ENCODE measurements around the gene SLC38A1. TPM values are rescaled to one million over a fixed set of nuclear protein-coding genes. Genes with fewer than 3 reads are reported as not detected.

SLC38A1 gene
- total RNA-seq, 1 donor from 2014 or later, result 161 TPM

DNA sequence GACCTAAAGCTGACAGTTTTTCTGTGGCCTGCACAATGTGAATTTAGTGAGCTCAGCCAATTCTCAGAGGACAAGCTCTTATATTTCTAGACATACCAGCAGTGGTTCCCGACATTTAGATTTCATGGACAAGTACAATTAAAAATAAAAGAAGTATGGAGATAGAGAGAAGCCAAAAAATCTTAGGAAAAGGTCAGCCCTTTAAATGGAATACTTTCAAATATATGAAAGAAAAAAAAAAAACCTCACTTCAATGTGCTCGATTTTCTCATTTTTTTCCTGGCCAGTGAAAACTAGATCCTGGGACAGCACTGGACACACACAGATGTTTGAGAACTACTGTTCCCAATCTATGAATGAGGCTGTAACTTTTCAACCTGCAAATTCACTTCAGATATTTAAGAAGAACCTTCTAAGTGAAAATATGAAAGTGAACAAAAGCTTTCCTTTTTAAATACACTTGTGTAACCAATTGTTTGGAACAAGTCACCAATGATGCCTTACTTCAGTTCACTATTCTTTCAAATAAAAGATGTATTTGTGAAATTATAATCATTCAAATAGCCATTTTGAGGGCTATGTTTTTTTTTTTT is 109.4 kb downstream of the SLC38A1 start:
- ATAC-seq, result no peak

DNA sequence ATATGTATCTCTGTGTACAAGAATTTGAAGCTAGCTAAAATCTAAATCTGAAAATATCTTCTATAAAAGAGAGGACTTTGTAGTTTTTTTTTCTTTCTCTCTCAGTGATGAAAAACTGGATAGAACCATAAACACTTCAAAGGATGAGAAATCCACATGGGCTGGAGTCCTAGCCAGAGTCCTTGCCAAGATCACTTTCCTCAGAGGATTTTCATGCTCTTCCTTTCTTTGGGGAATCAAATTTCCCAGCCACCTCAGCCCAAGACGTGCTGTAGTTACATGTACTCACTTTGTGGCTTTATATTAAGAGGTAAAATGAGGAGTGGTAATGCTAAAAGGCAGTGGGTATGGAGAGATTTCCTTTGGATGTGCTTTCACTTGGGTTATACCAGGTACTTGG is 110.3 kb downstream of the SLC38A1 start:
- no peak for DNase-seq
- intact Hi-C loops (cut with micrococcal nuclease), result loop anchor here (10.0 kb wide), 1 partner anchor 146 kb away; no protein-coding TSS in a partner anchor

More for the DNA sequence above, 109.4 kb downstream of the SLC38A1 start:
- no peak for DNase-seq
- intact Hi-C loops (cut with micrococcal nuclease), result loop anchor here (10.0 kb wide), 1 partner anchor 145 kb away; no protein-coding TSS in a partner anchor

DNA sequence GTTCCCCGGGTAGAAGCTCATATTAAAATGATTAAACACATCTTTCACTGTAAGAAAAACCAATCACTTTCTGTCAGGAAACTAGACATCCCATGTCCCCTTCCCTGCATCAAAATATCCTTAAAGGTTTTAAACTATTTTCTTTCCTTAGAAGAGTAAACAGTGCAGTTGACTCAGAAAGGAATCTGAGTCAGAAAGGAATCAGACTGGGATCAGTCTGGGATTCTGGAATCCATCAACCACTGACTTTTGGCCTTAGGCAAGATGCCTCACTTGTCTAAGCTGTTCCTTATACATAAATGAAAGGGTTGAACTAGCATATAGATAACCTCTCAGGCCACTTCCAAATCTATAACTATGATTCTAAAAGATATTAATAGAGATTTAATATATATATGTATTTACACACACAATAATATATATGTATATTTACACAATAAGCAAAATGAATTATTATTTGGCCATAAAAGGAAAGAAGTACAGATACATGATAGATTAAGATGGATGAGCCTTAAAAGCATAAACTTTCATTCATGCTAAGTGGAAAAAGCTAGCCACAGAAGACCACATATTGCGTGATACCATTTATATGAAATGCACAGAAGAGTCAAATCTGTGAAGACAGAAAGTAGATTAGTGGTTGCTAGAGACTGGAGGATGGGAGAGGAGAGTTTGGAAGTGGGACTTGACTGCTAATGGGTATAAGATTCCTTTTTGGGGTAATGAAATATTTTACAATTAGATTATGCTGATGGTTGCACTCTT is 114.4 kb downstream of the SLC38A1 start:
- intact Hi-C loops (cut with micrococcal nuclease), result loop anchor here (10.0 kb wide), 1 partner anchor 150 kb away; no protein-coding TSS in a partner anchor
- DNase-seq (no peak), ATAC-seq (no peak)

More for the DNA sequence above, 110.3 kb downstream of the SLC38A1 start:
- ATAC-seq, result peak; percentile 13

DNA sequence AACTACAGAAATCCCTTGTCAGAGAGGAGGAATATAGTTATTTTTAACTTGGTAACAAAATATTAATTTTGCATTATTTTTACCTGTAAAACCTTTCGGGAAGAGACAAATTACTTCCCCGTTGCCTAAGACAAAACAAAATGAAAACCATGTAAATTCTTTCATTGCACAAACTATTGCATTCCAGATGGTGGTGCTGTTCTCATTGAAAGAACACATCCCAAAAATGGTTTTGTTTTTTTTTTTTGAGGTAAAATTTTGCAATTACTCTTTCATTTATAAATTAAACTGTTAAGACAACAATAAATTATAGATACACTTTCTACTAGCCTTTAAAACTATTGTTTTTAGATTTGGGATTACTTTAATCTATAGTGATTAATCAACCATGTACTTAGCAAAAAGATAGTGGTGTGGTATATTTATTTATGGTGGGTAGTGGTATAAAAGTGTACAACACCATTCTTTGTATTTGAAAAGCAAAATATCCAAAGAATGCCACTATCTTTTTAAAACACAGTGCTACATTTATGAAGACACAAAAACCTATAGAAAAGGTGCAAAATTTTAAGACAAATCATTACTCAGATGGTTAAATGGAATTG is 115.5 kb downstream of the SLC38A1 start:
- intact Hi-C loops (cut with micrococcal nuclease), result loop anchor here (10.0 kb wide), 1 partner anchor 151 kb away; no protein-coding TSS in a partner anchor
- no peak for ATAC-seq

DNA sequence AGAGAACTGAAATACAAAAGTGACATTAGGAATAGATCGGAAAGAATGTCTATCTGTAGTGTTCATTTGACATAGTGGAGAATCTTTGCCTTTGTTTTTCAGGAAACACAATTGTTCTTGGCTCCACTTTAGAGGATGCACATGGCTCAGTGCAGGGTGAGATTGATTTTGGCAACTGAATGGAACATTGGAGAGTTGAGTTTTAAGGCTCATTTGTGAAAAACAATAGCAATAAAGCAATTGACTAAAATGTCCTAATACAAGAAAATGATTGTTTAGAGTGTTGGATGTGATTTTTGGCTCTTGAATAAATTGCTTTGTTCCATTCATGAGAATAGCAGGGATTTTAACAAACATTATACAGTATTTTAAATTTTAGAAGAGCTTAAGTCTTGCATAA is 116.4 kb downstream of the SLC38A1 start:
- DNase-seq (no peak), ATAC-seq (no peak)
- intact Hi-C loops (cut with micrococcal nuclease), result loop anchor here (10.0 kb wide), 1 partner anchor 152 kb away; no protein-coding TSS in a partner anchor

More for the DNA sequence above, 115.5 kb downstream of the SLC38A1 start:
- DNase-seq, result no peak

DNA sequence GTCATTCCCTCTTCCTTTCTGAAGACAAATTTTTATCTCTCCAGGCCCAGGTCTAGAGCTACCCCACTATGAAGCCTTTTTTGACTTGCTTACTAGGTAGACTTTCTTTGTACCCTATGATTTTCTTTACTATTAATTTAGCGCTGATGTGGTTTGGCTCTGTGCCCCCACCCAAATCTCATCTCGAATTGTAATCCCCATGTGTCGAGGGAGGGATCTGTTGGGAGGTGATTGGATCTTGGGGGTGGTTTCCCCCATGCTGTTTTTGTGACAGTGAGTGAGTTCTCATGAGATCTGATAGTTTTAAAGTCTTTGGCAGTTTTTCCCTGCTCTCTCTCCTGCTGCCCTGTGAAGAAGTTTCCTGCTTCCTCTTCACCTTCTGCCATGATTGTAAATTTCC is 118.1 kb downstream of the SLC38A1 start:
- no peak for ATAC-seq
- DNase-seq, result no peak
- intact Hi-C loops (cut with micrococcal nuclease), result loop anchor here (10.0 kb wide), 1 partner anchor 154 kb away; no protein-coding TSS in a partner anchor

DNA sequence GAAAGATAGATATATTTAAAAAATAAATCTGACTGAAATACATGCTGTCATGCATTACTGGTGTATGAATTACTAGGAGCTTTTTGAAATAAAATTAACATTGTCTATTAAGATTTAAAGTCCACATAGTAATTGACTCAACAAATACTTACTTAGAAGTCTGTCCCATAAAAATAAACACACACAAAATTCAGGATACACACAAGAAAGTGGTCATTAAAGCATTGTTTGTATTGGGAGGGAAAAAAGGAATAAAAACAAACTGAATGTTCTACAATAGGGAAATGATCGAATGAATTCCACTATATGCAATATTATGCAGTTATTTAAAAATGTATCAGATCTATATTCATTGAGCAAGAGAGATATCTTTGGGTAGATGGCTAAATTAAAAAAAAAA is 118.9 kb downstream of the SLC38A1 start:
- intact Hi-C loops (cut with micrococcal nuclease), result loop anchor here (10.0 kb wide), 1 partner anchor 155 kb away; no protein-coding TSS in a partner anchor
- DNase-seq, result no peak
- no peak for ATAC-seq

DNA sequence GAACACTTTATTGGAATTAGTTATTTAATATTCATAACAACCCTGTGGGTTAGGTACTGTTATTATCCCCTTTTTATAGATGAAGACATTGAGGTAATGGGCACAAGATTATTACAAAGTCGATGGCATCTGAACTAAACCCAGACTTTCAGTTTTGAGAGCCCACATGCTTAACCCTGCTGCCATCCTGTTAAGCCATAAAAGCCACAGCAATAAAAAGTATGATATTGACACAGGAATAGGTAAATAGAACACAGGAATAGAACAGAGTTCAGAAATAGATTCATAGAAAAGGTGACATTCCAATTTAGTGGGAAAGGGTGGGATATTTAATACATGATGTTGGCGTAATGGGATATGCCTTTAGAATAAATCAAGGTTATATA is 119.8 kb downstream of the SLC38A1 start:
- DNase-seq, result no peak
- no peak for ATAC-seq
- intact Hi-C loops (cut with micrococcal nuclease), result no loop called here

DNA sequence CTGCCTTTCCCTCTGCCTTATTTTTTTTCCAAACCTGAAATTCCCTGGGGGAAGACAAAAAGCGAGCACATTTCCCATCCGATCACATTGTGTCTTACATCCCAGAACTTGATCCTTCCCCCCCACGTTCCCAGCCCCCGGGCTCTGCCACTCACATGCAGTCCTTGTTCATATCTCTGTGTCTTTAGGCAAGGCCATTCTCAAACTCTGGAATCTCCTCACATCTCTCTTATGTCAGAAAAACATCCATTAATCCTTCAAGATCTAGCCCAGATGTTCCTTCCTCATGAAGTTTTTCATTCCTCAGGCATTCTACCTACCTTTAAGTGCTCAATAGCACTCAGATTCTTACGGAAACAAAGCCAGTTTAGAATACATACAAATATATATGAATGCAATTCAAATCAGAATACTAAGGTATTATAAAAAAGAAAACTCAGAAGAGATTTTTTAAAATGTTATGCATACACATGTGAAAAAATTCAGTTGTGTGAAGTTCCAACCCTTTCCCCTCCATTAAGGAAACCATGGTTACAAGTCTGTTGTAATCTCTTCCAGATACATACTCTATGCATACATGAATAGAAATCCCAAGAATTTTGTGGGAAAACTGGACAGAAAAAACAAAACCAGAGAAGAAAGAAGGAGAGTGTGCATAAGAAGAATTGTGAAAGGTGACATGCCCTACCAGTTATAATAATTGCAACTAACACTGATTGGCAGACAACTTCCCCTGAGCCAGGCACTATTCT is 120.3 kb downstream of the SLC38A1 start:
- ATAC-seq (no peak), DNase-seq (no peak)
- intact Hi-C loops (cut with micrococcal nuclease), result no loop called here

DNA sequence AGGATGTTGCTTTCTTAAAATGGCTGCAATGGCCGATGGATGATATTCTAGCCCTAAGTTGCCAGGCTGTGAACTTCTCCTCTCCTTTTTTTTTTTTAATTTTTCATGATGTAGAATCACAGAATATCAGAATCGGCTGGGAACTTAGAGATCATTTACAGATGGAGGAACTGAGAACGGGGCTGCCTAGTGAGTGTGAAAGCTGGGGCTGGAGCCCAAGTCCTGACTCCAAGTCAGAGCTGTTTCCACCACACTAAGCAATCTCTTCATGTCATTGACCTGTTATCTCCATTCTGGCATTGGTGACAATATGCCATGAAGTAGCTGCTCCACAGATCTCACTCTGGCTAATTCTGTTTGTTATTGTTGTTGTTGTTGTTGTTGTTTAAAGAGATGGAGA is 121.7 kb downstream of the SLC38A1 start:
- intact Hi-C loops (cut with micrococcal nuclease), result no loop called here
- DNase-seq, result no peak
- ATAC-seq, result no peak

DNA sequence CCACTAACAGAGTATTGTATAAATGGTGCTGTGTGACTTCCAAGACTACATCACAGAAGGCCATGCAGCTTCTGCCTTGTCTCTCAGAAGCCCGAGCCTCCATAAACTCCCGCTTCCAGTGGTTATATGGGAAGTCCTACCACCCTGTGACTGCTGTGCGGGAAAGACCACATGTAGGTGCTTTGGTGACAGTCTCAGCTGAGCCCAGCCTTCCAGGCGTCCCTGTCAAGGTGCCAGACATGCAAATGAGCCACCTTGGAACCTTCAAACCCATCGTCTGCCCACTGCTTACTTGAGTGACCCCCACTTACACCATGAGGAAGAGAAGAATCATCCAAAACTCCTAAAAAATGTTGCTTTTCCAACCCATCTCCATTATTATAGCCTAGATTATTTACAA is 123.0 kb downstream of the SLC38A1 start:
- no peak for ATAC-seq
- no peak for DNase-seq
- intact Hi-C loops (cut with micrococcal nuclease), result no loop called here

DNA sequence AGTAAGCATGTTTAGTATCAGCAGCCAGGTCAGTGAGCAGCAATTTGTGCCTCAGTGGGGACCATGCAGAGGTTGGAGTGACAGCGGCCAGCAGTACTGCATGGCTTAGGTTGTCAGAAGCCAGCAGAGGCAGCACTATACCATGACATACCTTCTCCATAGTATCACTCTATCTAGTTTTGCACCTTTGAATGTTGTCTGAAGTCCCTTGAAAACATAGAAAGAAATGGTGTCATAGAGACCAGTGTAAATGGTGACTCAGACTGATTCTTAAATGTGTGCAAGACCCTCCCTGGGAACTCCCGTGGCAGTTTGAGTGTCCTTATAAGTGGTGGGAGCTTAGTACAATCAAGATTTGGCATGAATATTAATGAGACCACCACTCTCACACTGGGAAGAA is 124.4 kb downstream of the SLC38A1 start:
- intact Hi-C loops (cut with micrococcal nuclease), result loop anchor here (5.0 kb wide), 1 partner anchor 623 kb away; no protein-coding TSS in a partner anchor
- no peak for ATAC-seq
- DNase-seq, result no peak

DNA sequence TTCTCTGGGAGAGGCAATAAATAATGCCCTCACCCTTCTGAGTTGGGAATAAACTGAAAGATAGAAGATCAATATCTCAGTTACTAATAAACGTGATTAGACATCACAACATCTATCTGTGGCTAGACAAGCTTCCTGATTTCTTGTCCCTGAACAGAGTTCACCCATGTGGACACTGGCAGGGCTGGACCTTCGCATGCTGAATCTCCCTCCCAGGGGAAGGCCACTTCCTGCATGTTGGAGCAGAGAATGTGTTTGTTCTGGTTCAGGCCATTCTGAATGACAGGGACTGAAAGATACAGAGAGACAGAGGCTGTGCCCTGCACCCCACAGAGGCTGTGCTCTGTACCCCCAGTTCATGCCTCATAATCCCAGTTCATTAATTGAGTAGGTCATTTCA is 132.6 kb downstream of the SLC38A1 start:
- intact Hi-C loops (cut with micrococcal nuclease), result no loop called here
- DNase-seq (no peak), ATAC-seq (no peak)

DNA sequence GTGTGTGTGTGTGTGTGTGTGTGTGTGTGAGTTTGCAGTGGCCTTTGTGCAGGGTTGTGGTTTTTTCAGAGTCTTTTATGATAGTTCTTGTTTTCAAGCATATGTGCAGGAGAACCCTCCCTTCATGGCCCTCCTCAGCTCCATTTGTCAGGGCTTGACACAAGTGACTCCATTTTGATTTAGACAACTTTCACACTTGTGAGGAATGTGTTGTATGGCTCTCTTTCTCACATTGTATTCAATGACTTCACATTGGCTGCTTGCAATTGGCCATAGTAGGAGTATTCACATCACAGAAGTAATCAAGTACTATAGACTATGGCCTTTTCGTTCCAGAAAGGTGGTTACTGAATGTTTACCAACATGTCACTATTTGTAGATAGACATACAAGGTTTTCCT is 133.1 kb downstream of the SLC38A1 start:
- ATAC-seq (no peak), DNase-seq (no peak)
- intact Hi-C loops (cut with micrococcal nuclease), result no loop called here

DNA sequence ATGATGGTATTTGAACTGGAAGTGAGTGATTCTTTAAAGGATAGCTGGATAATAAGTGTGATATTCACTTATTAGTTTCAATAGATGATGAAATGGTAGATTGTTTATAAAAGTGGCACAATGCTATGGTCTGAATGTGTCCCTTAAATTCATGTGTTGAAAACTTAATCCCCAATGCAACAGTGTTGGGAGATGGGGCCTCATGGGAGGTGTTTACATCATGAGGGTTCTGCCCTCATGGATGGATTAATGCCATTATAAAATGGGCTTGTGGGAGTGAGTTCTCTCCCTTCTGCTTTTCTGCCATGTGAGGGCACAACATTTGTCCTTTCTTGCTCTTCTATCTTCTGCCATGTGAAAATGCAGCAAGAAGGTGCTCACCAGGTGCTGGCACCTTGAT is 134.0 kb downstream of the SLC38A1 start:
- intact Hi-C loops (cut with micrococcal nuclease), result no loop called here
- no peak for DNase-seq
- ATAC-seq, result no peak

DNA sequence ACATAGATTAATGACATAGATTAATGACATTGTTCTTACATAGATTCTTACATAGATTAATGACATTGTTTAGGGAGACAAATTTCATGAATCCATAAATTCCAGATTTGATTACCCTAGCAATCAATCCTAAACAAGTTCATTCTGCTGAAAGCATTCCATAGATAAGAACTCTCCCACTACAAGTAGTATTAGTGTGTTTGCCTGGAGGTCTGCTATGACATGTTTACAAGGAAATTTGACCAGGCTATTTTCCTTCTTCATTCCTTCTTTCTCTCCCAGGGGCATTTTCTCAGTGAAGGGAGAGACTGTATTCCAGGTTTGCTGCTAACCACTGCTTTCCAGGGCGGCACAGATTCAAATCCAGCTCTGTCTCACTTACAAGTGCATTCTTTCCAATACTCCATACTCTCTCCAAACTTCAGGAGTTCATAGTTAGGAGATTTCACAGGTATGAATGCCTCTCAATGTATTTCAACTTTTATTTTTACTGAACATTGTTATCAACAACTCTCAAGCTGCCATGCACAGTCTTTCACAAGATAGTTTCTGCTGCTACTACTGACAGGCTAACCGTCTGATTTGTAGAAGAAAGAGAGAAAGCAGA is 134.5 kb downstream of the SLC38A1 start:
- intact Hi-C loops (cut with micrococcal nuclease), result no loop called here
- DNase-seq (no peak), ATAC-seq (no peak)

DNA sequence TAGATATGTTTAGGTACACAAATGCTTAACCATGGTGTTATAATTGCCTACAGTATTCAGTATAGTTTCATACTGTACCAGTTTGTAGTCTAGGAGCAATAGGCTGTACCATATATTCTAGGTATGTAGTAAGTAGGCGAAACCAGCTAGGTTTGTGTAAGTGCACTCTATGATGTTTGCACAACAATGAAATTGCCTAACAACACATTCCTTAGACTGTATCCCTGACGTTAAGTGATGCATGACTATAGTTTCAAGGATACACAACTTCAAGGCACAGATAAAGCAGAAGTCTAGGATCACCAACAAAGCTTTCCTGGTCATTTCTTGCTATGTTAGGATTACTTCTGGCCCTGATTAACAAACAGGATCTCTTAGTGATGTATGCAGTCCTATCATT is 135.1 kb downstream of the SLC38A1 start:
- intact Hi-C loops (cut with micrococcal nuclease), result no loop called here
- DNase-seq (no peak), ATAC-seq (no peak)
